ENCODE data around the gene FRMD4A.

FRMD4A gene

DNA sequence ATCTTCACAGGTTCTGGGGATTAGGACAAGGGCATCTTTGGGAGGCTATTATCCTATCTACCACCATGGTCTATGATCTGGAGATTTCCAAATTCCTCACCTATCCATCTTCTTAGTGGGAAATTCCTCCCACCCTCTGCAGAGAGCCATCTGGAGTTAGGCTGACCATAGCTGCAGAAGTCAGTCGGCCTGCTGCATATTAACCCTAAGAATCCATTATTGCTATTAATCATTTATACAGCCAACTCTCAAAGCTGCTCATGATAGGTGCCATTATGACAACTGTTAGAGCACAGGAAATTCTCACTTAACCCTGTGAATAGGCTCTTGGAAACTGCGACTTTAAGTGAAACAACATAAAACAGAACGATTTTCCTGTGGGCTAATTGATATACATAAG is 60.4 kb downstream of the FRMD4A start:
- H3K9ac ChIP-seq (ENCODE audit: low read depth, low read length), result no peak overlapping the region
- TF ChIP-seq, protein P1, sequence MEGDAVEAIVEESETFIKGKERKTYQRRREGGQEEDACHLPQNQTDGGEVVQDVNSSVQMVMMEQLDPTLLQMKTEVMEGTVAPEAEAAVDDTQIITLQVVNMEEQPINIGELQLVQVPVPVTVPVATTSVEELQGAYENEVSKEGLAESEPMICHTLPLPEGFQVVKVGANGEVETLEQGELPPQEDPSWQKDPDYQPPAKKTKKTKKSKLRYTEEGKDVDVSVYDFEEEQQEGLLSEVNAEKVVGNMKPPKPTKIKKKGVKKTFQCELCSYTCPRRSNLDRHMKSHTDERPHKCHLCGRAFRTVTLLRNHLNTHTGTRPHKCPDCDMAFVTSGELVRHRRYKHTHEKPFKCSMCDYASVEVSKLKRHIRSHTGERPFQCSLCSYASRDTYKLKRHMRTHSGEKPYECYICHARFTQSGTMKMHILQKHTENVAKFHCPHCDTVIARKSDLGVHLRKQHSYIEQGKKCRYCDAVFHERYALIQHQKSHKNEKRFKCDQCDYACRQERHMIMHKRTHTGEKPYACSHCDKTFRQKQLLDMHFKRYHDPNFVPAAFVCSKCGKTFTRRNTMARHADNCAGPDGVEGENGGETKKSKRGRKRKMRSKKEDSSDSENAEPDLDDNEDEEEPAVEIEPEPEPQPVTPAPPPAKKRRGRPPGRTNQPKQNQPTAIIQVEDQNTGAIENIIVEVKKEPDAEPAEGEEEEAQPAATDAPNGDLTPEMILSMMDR (IDR thresholded peaks at IDR 0.05; ENCODE audit: borderline replicate concordance, extremely low read depth, low read length, poor library complexity, severe bottlenecking), result no peak
- no peak for TF ChIP-seq EZH2 (IDR thresholded peaks at IDR 0.05; ENCODE audit: borderline replicate concordance, low read depth, low read length, severe bottlenecking)
- DNase-seq (no peak), ATAC-seq (ENCODE audit: insufficient read depth, low read depth) (no peak)
- no peak overlapping the region for H3K27ac ChIP-seq (ENCODE audit: low read length)
- H3K27me3 ChIP-seq (ENCODE audit: insufficient read depth, low read length, poor library complexity), result peaks cover 4% of the 10 kb centered on the region
- H3K4me2 ChIP-seq (ENCODE audit: insufficient read depth, low read length), result no peak overlapping the region
- H3K4me1 ChIP-seq (ENCODE audit: insufficient read depth, low read length), result no peaks in the 10 kb centered on the region
- no peak overlapping the region for H2AFZ ChIP-seq (ENCODE audit: low read depth, low read length)
- H4K20me1 ChIP-seq (ENCODE audit: insufficient read depth, low read length), result no peaks in the 10 kb centered on the region
- H3K4me3 ChIP-seq (ENCODE audit: low read depth in 1 of 2, low read length in 2 of 2), result no peak overlapping the region
- no peaks in the 10 kb centered on the region for H3K9me3 ChIP-seq (ENCODE audit: insufficient read depth, low read length, severe bottlenecking)
- no peaks in the 10 kb centered on the region for H3K79me2 ChIP-seq (ENCODE audit: insufficient read depth, low read length)
- no peaks in the 10 kb centered on the region for H3K36me3 ChIP-seq (ENCODE audit: insufficient read depth, low read length)

- no peak overlapping the region for H3K4me3 ChIP-seq (ENCODE audit: low read depth in 1 of 2, low read length in 2 of 2)
- TF ChIP-seq, protein P1 (IDR thresholded peaks at IDR 0.05; ENCODE audit: borderline replicate concordance, extremely low read depth, low read length, poor library complexity, severe bottlenecking), result no peak
- no peak for TF ChIP-seq EZH2 (IDR thresholded peaks at IDR 0.05; ENCODE audit: borderline replicate concordance, low read depth, low read length, severe bottlenecking)
- H3K9me3 ChIP-seq (ENCODE audit: insufficient read depth, low read length, severe bottlenecking), result no peaks in the 10 kb centered on the region
- H3K36me3 ChIP-seq (ENCODE audit: insufficient read depth, low read length), result no peaks in the 10 kb centered on the region
- H3K27me3 ChIP-seq (ENCODE audit: insufficient read depth, low read length, poor library complexity), result peaks cover 4% of the 10 kb centered on the region
- DNase-seq, result no peak
- no peak overlapping the region for H3K27ac ChIP-seq (ENCODE audit: low read length)
- no peak overlapping the region for H2AFZ ChIP-seq (ENCODE audit: low read depth, low read length)
- H3K79me2 ChIP-seq (ENCODE audit: insufficient read depth, low read length), result no peaks in the 10 kb centered on the region
- H3K4me1 ChIP-seq (ENCODE audit: insufficient read depth, low read length), result no peaks in the 10 kb centered on the region
- H4K20me1 ChIP-seq (ENCODE audit: insufficient read depth, low read length), result no peaks in the 10 kb centered on the region
- no peak overlapping the region for H3K9ac ChIP-seq (ENCODE audit: low read depth, low read length)
- no peak overlapping the region for H3K4me2 ChIP-seq (ENCODE audit: insufficient read depth, low read length)
- ATAC-seq (ENCODE audit: insufficient read depth, low read depth), result no peak
Measured at GRCh38 chr10:14265709-14266108, 65.0 kb downstream of the FRMD4A start.

DNA sequence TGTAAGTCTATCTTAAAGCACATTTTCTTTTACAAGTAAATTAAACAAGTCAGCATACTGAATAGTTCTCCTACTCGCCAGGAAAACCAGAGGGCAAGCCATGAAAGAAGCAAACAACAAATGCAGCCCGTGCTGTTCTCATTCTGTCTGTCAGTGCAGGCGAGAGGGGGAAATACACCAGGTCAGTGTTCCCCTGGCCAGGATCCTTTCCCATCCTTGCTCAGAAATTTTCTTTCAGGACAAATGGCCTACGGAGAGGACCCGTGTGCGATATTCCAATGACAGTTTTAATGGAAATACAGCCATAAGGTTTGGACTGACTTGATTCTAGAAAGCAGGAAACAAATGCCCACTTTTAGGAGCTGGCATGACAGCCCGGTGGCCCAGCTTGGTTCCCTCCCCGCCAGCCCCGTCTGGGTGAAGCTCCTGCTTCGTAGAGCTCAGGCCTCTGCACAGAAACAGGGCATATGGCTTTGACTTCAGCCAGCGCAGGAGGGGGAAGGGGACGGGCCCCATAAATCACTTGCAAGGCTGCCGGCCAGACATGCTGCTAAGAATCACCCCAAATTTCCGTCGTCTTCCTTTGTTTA is 67.8 kb downstream of the FRMD4A start:
- Histone ChIP-seq H3K27me3 (ENCODE audit: insufficient read depth, low read length, poor library complexity) (no peaks in the 10 kb centered on the region), H2AFZ (ENCODE audit: low read depth, low read length) (no peak overlapping the region), H4K20me1 (ENCODE audit: insufficient read depth, low read length) (no peaks in the 10 kb centered on the region), H3K79me2 (ENCODE audit: insufficient read depth, low read length) (no peaks in the 10 kb centered on the region), H3K27ac (ENCODE audit: low read length) (no peak overlapping the region), H3K4me3 (ENCODE audit: low read depth in 1 of 2, low read length in 2 of 2) (no peak overlapping the region), H3K4me2 (ENCODE audit: insufficient read depth, low read length) (no peak overlapping the region), H3K9me3 (ENCODE audit: insufficient read depth, low read length, severe bottlenecking) (no peaks in the 10 kb centered on the region), H3K4me1 (ENCODE audit: insufficient read depth, low read length) (no peaks in the 10 kb centered on the region), H3K36me3 (ENCODE audit: insufficient read depth, low read length) (no peaks in the 10 kb centered on the region), H3K9ac (ENCODE audit: low read depth, low read length) (no peak overlapping the region)
- ATAC-seq (ENCODE audit: insufficient read depth, low read depth), result no peak
- no peak for DNase-seq
- TF ChIP-seq, protein P1 (IDR thresholded peaks at IDR 0.05; ENCODE audit: borderline replicate concordance, extremely low read depth, low read length, poor library complexity, severe bottlenecking), result no peak
- TF ChIP-seq EZH2 (IDR thresholded peaks at IDR 0.05; ENCODE audit: borderline replicate concordance, low read depth, low read length, severe bottlenecking), result no peak
